ENCODE data around the gene LYSMD1.

Gene LYSMD1

DNA sequence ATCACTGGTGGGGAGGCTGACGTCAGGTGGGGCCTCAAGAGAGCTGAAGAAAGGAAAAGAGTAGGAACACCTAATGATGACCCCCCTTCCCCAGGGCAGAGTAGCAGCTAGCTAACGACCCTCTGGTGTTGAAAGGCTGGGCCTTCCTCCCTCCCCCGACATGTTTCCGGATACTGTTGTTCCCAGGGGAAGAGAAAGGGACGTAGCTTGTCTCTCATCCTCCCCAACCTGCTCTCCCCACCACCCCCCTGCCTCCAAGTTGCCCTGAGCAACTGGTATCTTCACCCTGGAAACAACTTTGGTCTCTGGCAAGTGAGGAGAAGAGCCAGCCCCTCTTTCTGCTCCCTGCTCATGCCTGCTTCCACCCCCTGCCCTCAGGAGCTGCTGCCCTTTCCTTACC lies 21.7 kb downstream of the LYSMD1 start:
- Histone ChIP-seq H3K14ac (ENCODE audit: low read length) (no peak overlapping the region), H2BK12ac (ENCODE audit: low read length) (no peak overlapping the region), H3K9me3 (ENCODE audit: insufficient read depth, low read depth, low read length) (no peaks in the 10 kb centered on the region), H2BK120ac (ENCODE audit: insufficient read depth, low read length, poor library complexity) (no peak overlapping the region), H3K4ac (ENCODE audit: low read depth, low read length) (no peak overlapping the region), H3K27me3 (ENCODE audit: insufficient read depth, low read length) (peaks cover 16% of the 10 kb centered on the region), H3K4me1 (ENCODE audit: control insufficient read depth in 1 of 2, insufficient read depth in 2 of 2, low read length in 2 of 2) (peaks cover 8 to 15% of the 10 kb centered on the region in 2 experiments), H4K91ac (ENCODE audit: low read depth, low read length) (no peak overlapping the region), H3K4me2 (ENCODE audit: low read length) (no peak overlapping the region), H2AK5ac (ENCODE audit: low read length) (no peak overlapping the region), H3K27ac (ENCODE audit: low read depth, low read length) (no peak overlapping the region), H4K8ac (ENCODE audit: low read depth, low read length) (no peak overlapping the region), H3K18ac (ENCODE audit: low read length) (no peak overlapping the region), H3K79me1 (ENCODE audit: low read length) (peaks cover 2% of the 10 kb centered on the region), H3K9ac (ENCODE audit: low read length) (no peak overlapping the region), H3K79me2 (ENCODE audit: control insufficient read depth, insufficient read depth, low read length, poor library complexity) (no peaks in the 10 kb centered on the region), H3K4me3 (ENCODE audit: low read depth, low read length) (no peak overlapping the region), H3K36me3 (ENCODE audit: control insufficient read depth in 1 of 2, insufficient read depth in 2 of 2, low read length in 2 of 2) (no peaks in the 10 kb centered on the region), H4K12ac (ENCODE audit: low read depth, low read length) (no peak overlapping the region), H2AFZ (ENCODE audit: insufficient read depth, low read length, poor library complexity) (no peak overlapping the region), H2BK5ac (ENCODE audit: low read depth, low read length, poor library complexity) (no peak overlapping the region), H3K23ac (ENCODE audit: low read length) (no peak overlapping the region)
- no peak for DNase-seq
- no CpG with 5 or more reads among the region's 5 CpGs for WGBS (ENCODE audit: extremely low coverage, insufficient coverage, insufficient read length)

DNA sequence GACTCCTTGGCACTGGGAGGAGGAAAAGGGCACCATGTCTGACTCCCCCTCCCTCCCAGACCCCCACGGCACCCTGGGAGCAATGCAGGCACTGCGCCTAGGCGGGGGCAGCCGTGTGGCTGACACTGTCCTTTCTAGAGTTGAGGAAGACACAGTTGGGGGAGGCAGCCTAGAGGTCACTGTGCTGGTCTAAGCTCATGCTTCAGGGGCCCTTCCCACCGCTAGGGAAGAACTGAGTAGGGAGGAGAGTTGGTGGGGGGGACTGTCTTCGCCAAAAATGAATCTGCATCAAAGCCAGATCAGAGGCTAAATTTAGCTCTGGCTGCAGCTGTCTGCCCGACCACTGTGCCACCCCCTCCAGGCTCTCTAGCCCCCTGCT lies 22.7 kb downstream of the LYSMD1 start:
- no peak overlapping the region for H2BK120ac ChIP-seq (ENCODE audit: insufficient read depth, low read length, poor library complexity)
- H3K14ac ChIP-seq (ENCODE audit: low read length), result no peak overlapping the region
- WGBS (ENCODE audit: extremely low coverage, insufficient coverage, insufficient read length), result no CpG with 5 or more reads among the region's 7 CpGs
- H3K4ac ChIP-seq (ENCODE audit: low read depth, low read length), result no peak overlapping the region
- H3K27me3 ChIP-seq (ENCODE audit: insufficient read depth, low read length), result peaks cover 16% of the 10 kb centered on the region
- no peak overlapping the region for H3K18ac ChIP-seq (ENCODE audit: low read length)
- no peak overlapping the region for H4K91ac ChIP-seq (ENCODE audit: low read depth, low read length)
- DNase-seq, result no peak
- H2BK5ac ChIP-seq (ENCODE audit: low read depth, low read length, poor library complexity), result no peak overlapping the region
- H3K4me2 ChIP-seq (ENCODE audit: low read length), result no peak overlapping the region
- H4K8ac ChIP-seq (ENCODE audit: low read depth, low read length), result no peak overlapping the region
- H2AFZ ChIP-seq (ENCODE audit: insufficient read depth, low read length, poor library complexity), result no peak overlapping the region
- H3K4me3 ChIP-seq (ENCODE audit: low read depth, low read length), result no peak overlapping the region
- H3K79me1 ChIP-seq (ENCODE audit: low read length), result peaks cover 2% of the 10 kb centered on the region
- no peak overlapping the region for H2AK5ac ChIP-seq (ENCODE audit: low read length)
- no peaks in the 10 kb centered on the region for H3K79me2 ChIP-seq (ENCODE audit: control insufficient read depth, insufficient read depth, low read length, poor library complexity)
- no peak overlapping the region for H3K9ac ChIP-seq (ENCODE audit: low read length)
- no peak overlapping the region for H4K12ac ChIP-seq (ENCODE audit: low read depth, low read length)
- H3K4me1 ChIP-seq (ENCODE audit: control insufficient read depth in 1 of 2, insufficient read depth in 2 of 2, low read length in 2 of 2), result peaks cover 8 to 15% of the 10 kb centered on the region in 2 experiments
- no peak overlapping the region for H3K27ac ChIP-seq (ENCODE audit: low read depth, low read length)
- H3K36me3 ChIP-seq (ENCODE audit: control insufficient read depth in 1 of 2, insufficient read depth in 2 of 2, low read length in 2 of 2), result no peaks in the 10 kb centered on the region
- no peak overlapping the region for H3K23ac ChIP-seq (ENCODE audit: low read length)
- no peak overlapping the region for H2BK12ac ChIP-seq (ENCODE audit: low read length)
- H3K9me3 ChIP-seq (ENCODE audit: insufficient read depth, low read depth, low read length), result no peaks in the 10 kb centered on the region

DNA sequence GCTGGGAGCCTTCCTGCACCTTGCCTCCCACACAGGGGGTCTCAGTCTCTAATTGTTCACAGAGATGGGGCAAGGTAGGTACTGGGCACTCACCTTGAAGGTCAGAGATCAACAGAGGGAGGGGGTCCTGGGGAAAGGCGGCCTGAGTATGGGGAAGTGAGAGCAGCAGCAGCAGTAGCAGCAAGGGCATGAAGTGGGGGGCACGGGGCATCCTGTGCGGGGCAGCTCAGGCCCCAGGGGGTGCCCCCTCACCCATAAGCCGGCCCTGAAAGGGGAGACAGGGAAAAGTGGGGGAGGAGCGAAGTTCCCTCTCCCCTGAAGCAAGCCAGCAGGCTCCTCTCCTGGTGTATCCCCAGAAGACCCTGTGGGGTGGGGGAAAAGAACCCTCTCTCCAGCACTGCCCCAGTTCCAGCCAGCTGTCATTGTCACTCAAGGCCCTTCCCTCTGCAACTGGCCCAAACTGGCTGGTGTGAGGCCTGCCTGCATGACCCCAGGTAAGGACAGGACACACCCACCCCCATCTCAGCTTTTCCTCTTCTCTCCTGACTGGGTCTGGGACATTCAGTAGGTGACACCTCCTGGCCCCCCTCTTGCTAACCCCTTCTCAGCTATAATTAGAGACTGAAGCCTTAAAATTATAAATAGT lies 23.2 kb downstream of the LYSMD1 start:
- Histone ChIP-seq H3K9ac (ENCODE audit: low read length) (no peak overlapping the region), H3K4me1 (ENCODE audit: control insufficient read depth in 1 of 2, insufficient read depth in 2 of 2, low read length in 2 of 2) (peaks cover 8 to 15% of the 10 kb centered on the region in 2 experiments), H3K36me3 (ENCODE audit: control insufficient read depth in 1 of 2, insufficient read depth in 2 of 2, low read length in 2 of 2) (no peaks in the 10 kb centered on the region), H3K4ac (ENCODE audit: low read depth, low read length) (no peak overlapping the region), H2BK12ac (ENCODE audit: low read length) (no peak overlapping the region), H3K4me2 (ENCODE audit: low read length) (no peak overlapping the region), H2AK5ac (ENCODE audit: low read length) (no peak overlapping the region), H2AFZ (ENCODE audit: insufficient read depth, low read length, poor library complexity) (no peak overlapping the region), H2BK5ac (ENCODE audit: low read depth, low read length, poor library complexity) (no peak overlapping the region), H3K27me3 (ENCODE audit: insufficient read depth, low read length) (peaks cover 16% of the 10 kb centered on the region), H3K18ac (ENCODE audit: low read length) (no peak overlapping the region), H4K8ac (ENCODE audit: low read depth, low read length) (no peak overlapping the region), H3K14ac (ENCODE audit: low read length) (no peak overlapping the region), H3K23ac (ENCODE audit: low read length) (no peak overlapping the region), H3K9me3 (ENCODE audit: insufficient read depth, low read depth, low read length) (no peaks in the 10 kb centered on the region), H3K4me3 (ENCODE audit: low read depth, low read length) (no peak overlapping the region), H3K79me2 (ENCODE audit: control insufficient read depth, insufficient read depth, low read length, poor library complexity) (no peaks in the 10 kb centered on the region), H4K12ac (ENCODE audit: low read depth, low read length) (no peak overlapping the region), H4K91ac (ENCODE audit: low read depth, low read length) (no peak overlapping the region), H2BK120ac (ENCODE audit: insufficient read depth, low read length, poor library complexity) (no peak overlapping the region), H3K27ac (ENCODE audit: low read depth, low read length) (no peak overlapping the region), H3K79me1 (ENCODE audit: low read length) (peaks cover 2% of the 10 kb centered on the region)
- WGBS (ENCODE audit: extremely low coverage, insufficient coverage, insufficient read length), result no CpG with 5 or more reads among the region's 5 CpGs
- DNase-seq, result no peak

DNA sequence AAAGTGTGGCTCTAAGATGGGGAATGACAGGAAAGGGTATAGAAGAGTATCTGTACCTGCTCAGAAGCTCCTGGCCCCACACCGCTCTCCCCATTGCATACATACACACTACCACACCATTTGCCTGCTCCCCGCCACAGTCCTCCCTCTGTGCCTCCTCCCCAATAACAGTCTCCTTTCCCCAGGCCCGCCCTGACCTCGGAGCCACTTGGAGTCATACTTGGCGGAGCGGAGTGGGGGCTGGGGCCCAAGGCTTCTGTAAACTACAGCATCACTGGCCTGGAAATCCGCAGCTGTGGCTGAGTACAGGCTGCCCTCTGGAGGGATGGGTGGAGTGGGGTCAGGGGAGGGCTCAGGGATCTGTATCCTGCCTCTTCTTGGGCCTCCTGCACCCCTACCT lies 27.9 kb downstream of the LYSMD1 start:
- Histone ChIP-seq H3K9ac (ENCODE audit: low read length) (no peak overlapping the region), H2BK12ac (ENCODE audit: low read length) (no peak overlapping the region), H3K14ac (ENCODE audit: low read length) (no peak overlapping the region), H3K27me3 (ENCODE audit: insufficient read depth, low read length) (peaks cover 13% of the 10 kb centered on the region), H4K12ac (ENCODE audit: low read depth, low read length) (no peak overlapping the region), H2BK5ac (ENCODE audit: low read depth, low read length, poor library complexity) (no peak overlapping the region), H3K4me2 (ENCODE audit: low read length) (no peak overlapping the region), H4K91ac (ENCODE audit: low read depth, low read length) (no peak overlapping the region), H4K8ac (ENCODE audit: low read depth, low read length) (no peak overlapping the region), H3K79me1 (ENCODE audit: low read length) (no peaks in the 10 kb centered on the region), H3K27ac (ENCODE audit: low read depth, low read length) (no peak overlapping the region), H3K18ac (ENCODE audit: low read length) (no peak overlapping the region), H3K4ac (ENCODE audit: low read depth, low read length) (no peak overlapping the region), H3K79me2 (ENCODE audit: control insufficient read depth, insufficient read depth, low read length, poor library complexity) (no peaks in the 10 kb centered on the region), H2AK5ac (ENCODE audit: low read length) (no peak overlapping the region), H3K9me3 (ENCODE audit: insufficient read depth, low read depth, low read length) (peaks cover 7% of the 10 kb centered on the region), H2BK120ac (ENCODE audit: insufficient read depth, low read length, poor library complexity) (no peak overlapping the region), H3K4me3 (ENCODE audit: low read depth, low read length) (no peak overlapping the region), H3K4me1 (ENCODE audit: control insufficient read depth in 1 of 2, insufficient read depth in 2 of 2, low read length in 2 of 2) (peaks cover 0 to 6% of the 10 kb centered on the region in 2 experiments), H3K23ac (ENCODE audit: low read length) (no peak overlapping the region), H3K36me3 (ENCODE audit: control insufficient read depth in 1 of 2, insufficient read depth in 2 of 2, low read length in 2 of 2) (peaks cover 0 to 3% of the 10 kb centered on the region in 2 experiments), H2AFZ (ENCODE audit: insufficient read depth, low read length, poor library complexity) (no peak overlapping the region)
- no CpG with 5 or more reads among the region's 7 CpGs for WGBS (ENCODE audit: extremely low coverage, insufficient coverage, insufficient read length)
- DNase-seq, result no peak

All from trophoblast cell (in vitro differentiated cells and primary cell).